ENCODE measurements around the gene GREB1L. TPM values are rescaled to one million over a fixed set of nuclear protein-coding genes. Genes with fewer than 3 reads are reported as not detected.

The GREB1L gene
- total and polyA plus RNA-seq, 2 donors from 2014 or later = 0.79 TPM; not detected in 1

DNA sequence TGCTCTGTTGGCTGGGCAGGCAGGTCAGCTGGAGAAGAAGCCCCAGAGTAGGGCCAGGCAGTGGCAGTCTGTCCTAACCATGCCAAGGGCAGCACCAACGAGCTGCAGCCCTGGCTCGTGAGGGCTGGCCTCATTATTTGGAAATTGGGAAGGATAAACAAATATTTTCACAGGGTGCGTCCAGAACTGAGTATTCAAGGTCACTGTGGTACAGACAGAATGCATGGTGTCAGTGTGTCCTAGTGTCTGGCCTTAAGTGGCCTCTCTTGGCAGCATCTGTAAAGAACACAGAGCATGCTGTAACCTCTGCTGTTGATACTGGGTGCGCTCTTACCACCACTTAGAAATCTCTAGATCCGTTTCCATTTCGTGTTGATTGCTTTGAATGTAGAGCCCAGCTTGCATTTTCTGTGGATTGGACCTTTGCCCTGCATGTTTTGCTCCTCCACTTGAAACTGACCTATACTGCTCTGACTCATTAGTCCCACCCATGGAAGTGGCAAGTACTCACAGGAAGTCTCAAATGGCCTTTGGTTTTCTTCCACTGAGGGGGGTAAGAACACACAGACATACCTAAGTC lies 88.2 kb downstream of the GREB1L start:
- H3K27me3 ChIP-seq (ENCODE audit: control insufficient read depth, insufficient read depth, low read length) = no peaks in the 10 kb centered on the region
- no peak overlapping the region for H3K27ac ChIP-seq (ENCODE audit: low read depth in 2 of 2, low read length in 2 of 2)
- TF ChIP-seq, protein P1, sequence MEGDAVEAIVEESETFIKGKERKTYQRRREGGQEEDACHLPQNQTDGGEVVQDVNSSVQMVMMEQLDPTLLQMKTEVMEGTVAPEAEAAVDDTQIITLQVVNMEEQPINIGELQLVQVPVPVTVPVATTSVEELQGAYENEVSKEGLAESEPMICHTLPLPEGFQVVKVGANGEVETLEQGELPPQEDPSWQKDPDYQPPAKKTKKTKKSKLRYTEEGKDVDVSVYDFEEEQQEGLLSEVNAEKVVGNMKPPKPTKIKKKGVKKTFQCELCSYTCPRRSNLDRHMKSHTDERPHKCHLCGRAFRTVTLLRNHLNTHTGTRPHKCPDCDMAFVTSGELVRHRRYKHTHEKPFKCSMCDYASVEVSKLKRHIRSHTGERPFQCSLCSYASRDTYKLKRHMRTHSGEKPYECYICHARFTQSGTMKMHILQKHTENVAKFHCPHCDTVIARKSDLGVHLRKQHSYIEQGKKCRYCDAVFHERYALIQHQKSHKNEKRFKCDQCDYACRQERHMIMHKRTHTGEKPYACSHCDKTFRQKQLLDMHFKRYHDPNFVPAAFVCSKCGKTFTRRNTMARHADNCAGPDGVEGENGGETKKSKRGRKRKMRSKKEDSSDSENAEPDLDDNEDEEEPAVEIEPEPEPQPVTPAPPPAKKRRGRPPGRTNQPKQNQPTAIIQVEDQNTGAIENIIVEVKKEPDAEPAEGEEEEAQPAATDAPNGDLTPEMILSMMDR (IDR thresholded peaks at IDR 0.05; ENCODE audit: borderline replicate concordance, extremely low read depth, insufficient read depth) = no peak
- no peaks in the 10 kb centered on the region for H3K36me3 ChIP-seq (ENCODE audit: control insufficient read depth in 2 of 3, insufficient read depth in 3 of 3, low read length in 3 of 3)
- no peak overlapping the region for H3K4me3 ChIP-seq (ENCODE audit: low read length in 3 of 3)
- no peaks in the 10 kb centered on the region for H3K4me1 ChIP-seq (ENCODE audit: control insufficient read depth in 2 of 3, insufficient read depth in 2 of 3, low read depth in 1 of 3, low read length in 3 of 3)
- intact Hi-C loops (cut with DNase I) = no loop called here
- DNase-seq (no peak), FAIRE-seq (no peak)
- H3K9me3 ChIP-seq (ENCODE audit: control insufficient read depth in 2 of 3, insufficient read depth in 1 of 3, low read length in 3 of 3) = no peaks in the 10 kb centered on the region
- H3K9ac ChIP-seq (ENCODE audit: low read length in 3 of 3) = no peak overlapping the region

DNA sequence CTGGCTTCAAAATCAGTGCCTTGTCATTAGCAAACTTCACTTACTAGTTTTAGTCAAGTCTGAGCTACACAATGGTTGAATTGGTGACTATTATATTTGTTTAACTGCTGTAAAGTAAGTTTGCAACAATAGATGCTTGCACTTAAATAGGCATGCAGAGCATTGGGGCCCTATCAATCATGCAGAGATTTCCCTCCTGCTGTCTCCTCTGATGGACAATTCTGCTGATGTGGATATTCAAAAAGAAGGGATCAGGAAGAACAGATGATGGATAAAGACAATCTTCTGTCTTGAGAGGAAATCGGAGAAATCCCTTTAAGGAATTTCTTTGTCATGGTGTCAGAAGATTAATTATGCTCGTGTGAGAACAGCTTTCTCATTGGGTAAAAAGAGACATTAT lies 89.0 kb downstream of the GREB1L start:
- H3K27me3 ChIP-seq (ENCODE audit: control insufficient read depth, insufficient read depth, low read length) = no peaks in the 10 kb centered on the region
- no peaks in the 10 kb centered on the region for H3K9me3 ChIP-seq (ENCODE audit: control insufficient read depth in 2 of 3, insufficient read depth in 1 of 3, low read length in 3 of 3)
- H3K27ac ChIP-seq (ENCODE audit: low read depth in 2 of 2, low read length in 2 of 2) = no peak overlapping the region
- H3K36me3 ChIP-seq (ENCODE audit: control insufficient read depth in 2 of 3, insufficient read depth in 3 of 3, low read length in 3 of 3) = no peaks in the 10 kb centered on the region
- H3K9ac ChIP-seq (ENCODE audit: low read length in 3 of 3) = no peak overlapping the region
- no peak for FAIRE-seq
- intact Hi-C loops (cut with DNase I) = no loop called here
- TF ChIP-seq, protein P1 (IDR thresholded peaks at IDR 0.05; ENCODE audit: borderline replicate concordance, extremely low read depth, insufficient read depth) = no peak
- H3K4me1 ChIP-seq (ENCODE audit: control insufficient read depth in 2 of 3, insufficient read depth in 2 of 3, low read depth in 1 of 3, low read length in 3 of 3) = no peaks in the 10 kb centered on the region
- no peak for DNase-seq
- H3K4me3 ChIP-seq (ENCODE audit: low read length in 3 of 3) = no peak overlapping the region

DNA sequence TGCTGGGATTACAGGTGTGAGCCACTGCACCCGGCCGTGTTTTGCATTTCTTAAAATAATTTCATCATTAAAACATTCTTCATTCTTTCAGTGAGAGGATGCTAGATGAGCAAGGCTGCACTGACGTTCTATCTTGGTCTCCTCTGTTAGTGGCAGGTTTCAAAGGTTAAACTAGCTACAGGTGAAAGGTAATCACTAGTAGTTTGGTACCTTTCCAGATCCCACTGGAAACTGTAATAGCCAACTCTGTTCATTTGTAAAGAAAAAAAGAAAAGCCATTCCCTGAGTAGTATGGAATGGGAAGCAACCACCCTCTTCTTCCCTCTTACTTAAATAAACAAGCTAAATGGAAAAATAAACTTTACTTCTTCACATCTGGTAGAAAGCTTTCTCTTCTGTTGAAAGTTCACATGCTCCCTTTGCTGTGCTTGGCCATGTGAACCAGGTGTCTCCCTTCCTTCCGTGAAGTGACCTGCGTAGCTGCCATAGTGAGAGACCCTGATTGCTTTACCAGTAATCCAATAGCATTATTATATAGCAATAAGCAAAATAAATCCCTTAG lies 94.0 kb downstream of the GREB1L start:
- Histone ChIP-seq H3K4me3 (ENCODE audit: low read length in 3 of 3) (no peak overlapping the region), H3K9me3 (ENCODE audit: control insufficient read depth in 2 of 3, insufficient read depth in 1 of 3, low read length in 3 of 3) (no peaks in the 10 kb centered on the region), H3K36me3 (ENCODE audit: control insufficient read depth in 2 of 3, insufficient read depth in 3 of 3, low read length in 3 of 3) (no peaks in the 10 kb centered on the region), H3K9ac (ENCODE audit: low read length in 3 of 3) (no peak overlapping the region), H3K27ac (ENCODE audit: low read depth in 2 of 2, low read length in 2 of 2) (no peak overlapping the region), H3K27me3 (ENCODE audit: control insufficient read depth, insufficient read depth, low read length) (no peaks in the 10 kb centered on the region), H3K4me1 (ENCODE audit: control insufficient read depth in 2 of 3, insufficient read depth in 2 of 3, low read depth in 1 of 3, low read length in 3 of 3) (no peaks in the 10 kb centered on the region)
- TF ChIP-seq, protein P1 (IDR thresholded peaks at IDR 0.05; ENCODE audit: borderline replicate concordance, extremely low read depth, insufficient read depth) = no peak
- intact Hi-C loops (cut with DNase I) = no loop called here
- DNase-seq (no peak), FAIRE-seq (no peak)

DNA sequence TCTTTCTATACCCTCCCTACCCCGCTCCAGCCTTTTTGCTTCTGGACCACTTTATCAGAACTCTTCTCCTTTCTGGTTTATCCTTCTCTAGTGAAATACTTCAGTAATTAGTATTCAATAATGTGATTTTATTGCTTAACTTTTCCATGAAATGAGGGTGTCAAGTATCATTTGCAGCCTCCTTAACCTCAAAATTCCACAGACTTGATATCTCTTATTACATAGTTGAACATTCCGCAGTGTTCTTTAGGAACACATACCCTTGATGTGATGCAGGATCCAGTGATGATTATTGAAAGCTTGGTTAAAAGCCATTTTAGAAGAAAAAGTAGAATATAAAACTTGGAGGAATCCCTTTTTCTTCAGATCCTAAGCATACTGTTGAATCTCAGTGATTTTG lies 94.8 kb downstream of the GREB1L start:
- Histone ChIP-seq H3K9me3 (ENCODE audit: control insufficient read depth in 2 of 3, insufficient read depth in 1 of 3, low read length in 3 of 3) (no peaks in the 10 kb centered on the region), H3K27ac (ENCODE audit: low read depth in 2 of 2, low read length in 2 of 2) (no peak overlapping the region), H3K4me3 (ENCODE audit: low read length in 3 of 3) (no peak overlapping the region), H3K9ac (ENCODE audit: low read length in 3 of 3) (no peak overlapping the region), H3K27me3 (ENCODE audit: control insufficient read depth, insufficient read depth, low read length) (no peaks in the 10 kb centered on the region), H3K36me3 (ENCODE audit: control insufficient read depth in 2 of 3, insufficient read depth in 3 of 3, low read length in 3 of 3) (no peaks in the 10 kb centered on the region), H3K4me1 (ENCODE audit: control insufficient read depth in 2 of 3, insufficient read depth in 2 of 3, low read depth in 1 of 3, low read length in 3 of 3) (no peaks in the 10 kb centered on the region)
- DNase-seq (no peak), FAIRE-seq (no peak)
- intact Hi-C loops (cut with DNase I) = no loop called here
- TF ChIP-seq, protein P1 (IDR thresholded peaks at IDR 0.05; ENCODE audit: borderline replicate concordance, extremely low read depth, insufficient read depth) = no peak
